Measurements from ENCODE around the gene CPNE7.

GRCh38 chr16:89572073-89572484 lies 3.5 kb upstream of the CPNE7 start:
- TF ChIP-seq POLR2A (IDR thresholded peaks at IDR 0.05; ENCODE audit: low read length): no peak
- TF ChIP-seq GATA1 (IDR thresholded peaks at IDR 0.05; ENCODE audit: low read depth, low read length): no peak

Data from erythroblast (primary cell).